Left ventricle myocardium superior (tissue), 1 donor: ENCODE results near the gene RTL10. TPM values are rescaled to one million over a fixed set of nuclear protein-coding genes. Genes with fewer than 3 reads are reported as not detected.

Experiments
- ATAC-seq: fragments of 200-7000 bp; cut with Tn5 transposase; one replicate; pipeline ENCODE4 v1.9.1; 2020; ENCODE audit warnings: mild to moderate bottlenecking, moderate library complexity
- DNase-seq: peaks from one replicate; pipeline ENCODE4 v3.0.0-alpha.2; 2020
- intact Hi-C: fragments of 100-400 bp; cut with micrococcal nuclease; formaldehyde crosslinking; loops from one replicate; pipeline ENCODE4 v1.11.0; 2022
- long read RNA-seq: library from polyadenylated mRNA; unstranded; transcript quantifications from one replicate; pipeline ENCODE4 v2.0.0, GENCODE V29; 2021
- total RNA-seq: library from RNA; stranded (reverse); fragmentation: NEBNext Ultra II Directional; extraction: Animal tissue kit (Norgen Biotek cat#: 25700); gene quantifications from one replicate; pipeline ENCODE4 v1.2.1, GENCODE V29; 2021
- donor health status: DM: no; HTN: yes; CAD: no; lungs with severe emphysema.

The RTL10 gene, protein sequence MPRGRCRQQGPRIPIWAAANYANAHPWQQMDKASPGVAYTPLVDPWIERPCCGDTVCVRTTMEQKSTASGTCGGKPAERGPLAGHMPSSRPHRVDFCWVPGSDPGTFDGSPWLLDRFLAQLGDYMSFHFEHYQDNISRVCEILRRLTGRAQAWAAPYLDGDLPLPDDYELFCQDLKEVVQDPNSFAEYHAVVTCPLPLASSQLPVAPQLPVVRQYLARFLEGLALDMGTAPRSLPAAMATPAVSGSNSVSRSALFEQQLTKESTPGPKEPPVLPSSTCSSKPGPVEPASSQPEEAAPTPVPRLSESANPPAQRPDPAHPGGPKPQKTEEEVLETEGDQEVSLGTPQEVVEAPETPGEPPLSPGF
- 8.0 TPM for total RNA-seq
- long read RNA-seq, full-length matches to known transcripts: 4 of 10 reads
- long read RNA-seq, partial matches to known transcripts: 0 of 10 reads
- long read RNA-seq, other reads (novel, unspliced or antisense): 6 of 10 reads

DNA sequence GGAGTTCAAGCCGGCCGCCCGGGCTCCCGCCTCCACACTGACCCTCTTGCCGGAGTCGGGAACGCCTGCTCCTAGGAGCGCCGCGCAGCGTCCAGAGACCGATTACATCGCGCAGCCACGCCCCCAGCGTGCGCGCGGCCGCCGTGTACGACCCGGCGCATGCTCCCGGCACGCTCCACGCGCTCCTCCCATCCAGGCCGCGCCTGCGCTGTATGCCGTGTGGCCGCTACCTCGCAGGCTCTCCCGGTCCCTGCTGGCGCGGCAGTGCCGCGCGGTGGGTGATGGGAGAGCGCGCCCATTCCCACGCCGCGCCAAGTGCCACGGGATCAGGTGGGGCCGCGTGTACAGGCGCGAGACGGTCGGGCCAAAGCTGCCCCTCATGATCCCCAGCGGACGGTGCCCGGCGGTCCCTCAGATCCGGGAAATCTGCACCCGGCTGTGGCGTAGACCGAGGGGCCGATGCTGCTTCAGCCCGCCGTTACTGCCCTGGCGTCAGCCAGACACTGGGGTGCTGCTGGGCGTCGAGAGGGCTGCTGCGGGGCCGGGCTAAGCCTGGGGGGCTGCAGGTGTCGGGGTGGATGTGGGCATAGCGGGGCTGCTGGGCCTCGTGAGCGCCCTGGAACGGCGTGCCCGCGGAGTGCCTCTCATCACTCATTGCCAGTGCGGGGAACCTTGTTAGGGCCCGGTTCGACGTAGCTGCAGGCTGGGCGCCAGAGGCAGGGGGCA lies at the start of gene RTL10, which contains the start of gene GNB1L:
RTL10 (minus strand) TSS at position 97 of the 726 bp plus-strand sequence. CDS start 2,613 bp downstream, outside the sequence.
GNB1L (minus strand) TSS at position 97 of the 726 bp plus-strand sequence. CDS start 33,519 bp downstream, outside the sequence.
- DNase-seq (peak; percentile 100), ATAC-seq (peak; percentile 99)
- intact Hi-C loops: no loop called here

DNA sequence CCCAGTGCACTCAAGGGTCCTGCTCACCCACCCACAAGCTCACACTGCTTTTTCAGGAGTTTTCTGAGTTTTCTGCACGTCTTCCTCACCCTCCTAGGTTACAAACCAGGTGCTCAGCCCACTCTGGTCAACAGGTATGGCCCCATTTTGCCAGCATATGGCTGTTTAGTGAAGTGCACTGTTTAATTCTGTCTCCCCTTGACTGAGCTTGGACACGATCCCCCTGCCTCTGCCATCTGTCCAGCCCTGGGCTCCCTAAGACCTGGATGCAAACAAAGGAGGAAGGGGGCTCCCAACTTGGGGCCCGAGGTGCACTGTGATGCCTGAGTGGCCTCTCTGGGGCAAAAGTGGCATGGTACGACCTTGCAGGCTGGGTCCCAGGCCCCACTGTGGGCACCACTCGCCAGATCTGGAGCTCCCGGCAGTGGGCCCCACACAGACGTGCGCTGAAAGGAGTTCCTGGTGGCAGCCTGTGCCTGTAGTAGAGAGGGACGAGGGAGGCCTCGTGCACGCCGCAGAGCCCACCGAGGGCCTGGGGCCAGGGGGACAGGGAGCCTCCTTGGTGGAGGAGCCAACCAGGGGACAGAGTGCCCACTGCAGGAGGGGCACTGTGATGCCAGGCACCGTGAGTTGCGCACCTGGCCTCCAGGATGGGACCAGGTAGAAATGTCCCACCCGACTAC lies 49.6 kb upstream of the RTL10 start:
- intact Hi-C loops: no loop called here
- no peak for DNase-seq
- ATAC-seq: no peak

DNA sequence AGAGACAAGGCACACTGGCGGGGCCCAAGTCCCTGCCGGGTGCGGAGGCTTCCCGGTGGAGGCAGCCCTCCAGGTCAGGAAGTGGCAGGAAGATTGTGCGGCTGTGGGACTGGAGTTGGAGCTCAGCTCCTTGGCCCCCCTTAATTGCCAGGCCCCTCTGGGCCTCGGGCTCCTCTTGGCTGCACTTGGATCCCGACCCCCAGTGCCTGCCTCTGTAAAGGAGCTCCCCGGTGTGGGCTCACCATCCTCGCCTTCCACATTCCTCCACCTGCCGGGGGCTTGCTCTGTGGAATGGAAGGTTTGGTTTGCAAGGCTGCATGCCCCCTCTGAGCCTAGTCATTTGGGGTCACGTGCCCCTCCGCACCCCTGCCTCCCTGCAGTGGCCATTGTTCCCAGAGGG lies 48.8 kb upstream of the RTL10 start:
- intact Hi-C loops: no loop called here
- ATAC-seq: no peak
- DNase-seq: no peak

DNA sequence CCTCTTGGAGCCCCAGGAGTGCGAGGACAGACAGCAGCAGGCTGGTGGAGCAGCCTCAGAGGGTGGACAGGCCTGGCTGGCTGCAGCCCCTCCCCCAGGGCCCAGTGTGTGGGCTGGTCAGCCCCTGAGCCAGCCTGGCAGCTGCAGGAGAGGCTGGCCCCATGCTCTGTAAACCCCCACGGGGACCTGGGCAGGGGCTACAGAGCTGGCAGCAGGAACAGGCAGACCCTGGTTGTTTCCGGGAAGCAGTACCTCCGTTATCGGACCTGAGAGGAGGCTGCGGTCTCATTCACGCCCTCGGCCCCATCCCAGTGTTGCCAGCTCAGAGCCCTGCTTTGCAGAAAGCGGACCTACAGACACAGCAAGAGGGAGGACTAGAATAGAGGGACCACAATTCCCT lies 48.4 kb upstream of the RTL10 start:
- intact Hi-C loops: no loop called here
- ATAC-seq: no peak
- no peak for DNase-seq

DNA sequence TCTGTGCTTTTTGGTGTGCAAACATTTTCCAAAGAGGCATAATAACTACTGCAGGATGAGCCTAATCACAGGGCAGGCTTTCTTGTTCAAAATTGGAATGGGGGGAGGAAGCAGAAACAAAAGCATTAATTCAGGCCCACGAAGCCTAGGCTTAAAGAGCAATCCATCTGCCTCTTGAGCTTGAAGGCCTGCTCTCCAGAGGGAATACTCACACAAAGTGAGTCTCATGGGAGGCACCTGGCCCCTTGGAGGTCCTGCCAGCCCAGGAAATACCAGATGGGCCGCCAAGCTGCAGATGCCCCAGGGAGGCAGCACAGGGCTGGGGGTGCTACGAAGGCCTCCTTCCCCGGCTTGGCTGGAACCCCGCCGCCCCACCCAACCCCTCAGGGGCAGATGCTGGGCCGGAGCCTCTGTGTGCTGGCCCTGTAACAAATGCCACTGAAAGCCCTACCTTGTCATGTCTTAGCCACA lies 47.6 kb upstream of the RTL10 start:
- intact Hi-C loops: no loop called here
- ATAC-seq: no peak
- DNase-seq: no peak

DNA sequence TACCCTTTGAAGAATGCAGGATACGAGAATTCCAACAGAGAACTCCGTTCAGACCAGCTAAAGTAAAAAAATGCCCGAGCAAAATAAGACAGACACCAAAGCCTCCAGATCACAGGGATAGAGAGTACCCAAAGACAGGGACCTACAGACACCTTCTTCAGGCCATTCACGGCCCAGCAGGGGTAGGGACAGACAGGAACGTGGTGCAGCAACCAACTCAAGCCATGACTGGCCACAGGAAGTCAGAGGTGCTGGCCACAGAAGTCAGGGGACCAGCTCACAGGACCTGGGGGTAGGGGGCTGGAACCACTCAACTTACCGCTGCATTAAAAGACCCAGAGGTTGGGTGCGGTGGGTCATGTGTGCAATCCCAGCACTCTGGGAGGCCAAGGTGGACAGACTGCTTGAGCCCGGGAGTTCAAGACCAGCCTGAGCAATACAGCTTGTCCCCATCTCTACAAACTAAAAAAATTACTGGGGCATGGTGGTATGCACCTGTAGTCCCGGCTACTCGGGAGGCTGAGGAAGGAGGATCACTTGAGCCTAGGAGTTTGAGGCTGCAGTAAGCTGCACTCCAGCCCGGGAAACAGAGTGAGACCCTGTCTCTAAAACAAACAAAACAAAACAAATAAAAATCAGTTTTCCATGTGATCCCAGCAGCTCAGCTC lies 47.0 kb upstream of the RTL10 start:
- ATAC-seq (no peak), DNase-seq (no peak)
- intact Hi-C loops: no loop called here

DNA sequence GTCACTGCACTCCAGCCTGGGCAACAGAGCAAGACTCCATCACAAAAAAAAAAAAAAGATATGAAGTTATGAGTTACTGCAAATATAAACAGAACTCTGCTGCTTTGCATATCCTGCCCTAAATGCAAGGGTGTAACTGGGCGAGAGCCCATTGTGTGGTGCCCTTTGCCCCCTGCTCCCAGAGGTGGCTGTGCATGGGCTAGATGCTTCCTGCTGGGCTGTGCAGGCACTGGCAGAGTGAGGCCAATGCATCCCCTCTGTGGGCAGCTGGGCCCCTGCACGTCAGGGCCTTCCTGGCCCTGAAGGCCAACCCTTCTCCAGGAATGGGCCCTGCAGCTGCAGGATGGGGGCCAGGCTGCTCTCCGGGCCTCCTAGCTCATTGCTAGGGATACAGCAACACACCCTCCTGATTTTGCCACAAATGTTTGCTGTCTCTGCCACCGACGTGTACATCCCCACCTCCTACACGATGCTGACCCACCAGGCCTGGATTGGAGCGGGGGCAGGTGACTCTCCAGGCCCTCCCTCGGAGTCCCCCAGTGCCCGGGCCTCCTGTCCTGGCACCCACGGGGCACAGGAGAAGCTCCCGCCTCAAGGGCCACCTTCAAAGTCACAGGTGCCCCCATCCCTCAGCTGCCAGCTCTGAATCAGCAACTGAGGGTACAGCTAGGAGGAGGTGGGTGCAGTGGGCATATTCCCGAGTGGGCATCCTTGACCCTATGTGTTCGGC lies 46.2 kb upstream of the RTL10 start:
- DNase-seq (no peak), ATAC-seq (no peak)
- intact Hi-C loops: no loop called here

DNA sequence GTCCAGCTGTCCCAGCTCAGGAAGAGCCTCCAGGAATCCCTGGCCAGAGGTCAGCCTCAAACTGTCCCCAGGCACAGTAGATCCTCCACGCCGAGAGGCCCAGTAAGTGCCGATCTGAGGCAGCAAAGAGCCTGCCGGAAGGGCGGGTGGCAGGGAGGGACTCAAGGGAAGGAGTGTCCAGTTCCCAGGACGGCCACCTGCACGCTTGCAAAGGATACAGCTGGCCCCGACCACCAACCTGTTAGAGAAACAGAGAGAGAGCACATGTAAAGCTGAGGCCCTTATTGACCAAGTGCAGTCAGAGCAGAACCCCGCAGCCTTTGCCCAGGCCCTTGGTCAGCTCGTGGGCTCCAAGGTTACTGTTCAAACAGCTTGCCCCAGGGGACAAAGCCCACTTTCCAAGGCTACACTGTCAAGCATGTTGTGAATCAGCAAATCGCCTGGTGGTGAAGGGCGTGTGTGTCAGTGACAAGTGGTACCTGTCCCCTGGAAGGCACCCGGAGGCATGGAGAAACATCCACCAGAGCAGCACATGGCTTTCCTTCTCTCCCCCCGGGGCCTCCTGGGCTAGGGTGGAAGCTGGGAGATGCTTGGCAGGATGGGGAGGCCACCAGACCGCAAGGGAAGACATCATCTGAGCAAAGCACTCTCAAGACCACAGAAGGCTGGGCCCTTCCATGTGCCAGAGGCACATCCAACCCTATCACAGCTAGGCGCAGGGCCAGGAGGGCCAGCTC lies 44.3 kb upstream of the RTL10 start:
- DNase-seq (no peak), ATAC-seq (no peak)
- intact Hi-C loops: no loop called here

DNA sequence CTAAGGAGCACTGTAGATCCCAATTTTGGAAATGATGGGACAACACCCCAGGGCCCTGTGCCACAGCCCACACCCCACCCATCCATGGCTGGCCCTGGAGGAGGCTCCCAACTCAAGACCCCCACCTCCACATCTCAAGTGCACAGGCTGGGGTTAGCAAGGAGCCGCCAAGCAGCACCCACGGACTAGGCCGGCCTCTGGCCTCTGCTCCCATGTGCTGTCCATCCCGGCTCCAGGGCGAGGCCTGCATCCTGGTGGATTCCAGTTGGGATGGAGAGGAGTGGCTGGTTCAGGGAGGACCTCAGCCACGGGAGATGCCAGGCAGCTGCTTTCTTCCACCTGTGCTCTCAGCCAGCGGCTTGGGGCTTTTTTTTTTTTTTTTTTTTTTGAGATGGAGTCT lies 43.5 kb upstream of the RTL10 start:
- intact Hi-C loops: no loop called here
- no peak for ATAC-seq

DNA sequence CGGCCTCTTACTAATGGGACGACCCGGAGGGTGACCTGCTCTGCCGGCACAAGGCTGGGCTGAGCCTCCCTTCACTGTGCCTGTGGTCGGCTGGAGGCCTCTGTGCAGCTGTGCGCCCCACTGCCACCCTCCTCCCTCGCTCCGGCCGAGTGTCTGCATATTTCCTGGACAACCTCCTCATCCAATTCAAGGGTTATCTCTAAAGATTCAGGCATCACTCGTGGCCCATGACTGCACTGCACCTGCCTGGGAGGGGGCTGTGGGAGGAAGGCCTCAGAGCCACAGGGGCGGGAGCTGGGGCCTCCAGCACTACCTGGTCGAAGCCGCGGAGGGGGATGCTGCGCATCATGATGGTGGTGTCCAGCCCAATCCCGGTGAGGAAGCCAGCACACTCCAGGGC lies 43.1 kb upstream of the RTL10 start:
- DNase-seq (peak; percentile 22), ATAC-seq (no peak)
- intact Hi-C loops: no loop called here

More for the DNA sequence above, 43.5 kb upstream of the RTL10 start:
- no peak for DNase-seq

DNA sequence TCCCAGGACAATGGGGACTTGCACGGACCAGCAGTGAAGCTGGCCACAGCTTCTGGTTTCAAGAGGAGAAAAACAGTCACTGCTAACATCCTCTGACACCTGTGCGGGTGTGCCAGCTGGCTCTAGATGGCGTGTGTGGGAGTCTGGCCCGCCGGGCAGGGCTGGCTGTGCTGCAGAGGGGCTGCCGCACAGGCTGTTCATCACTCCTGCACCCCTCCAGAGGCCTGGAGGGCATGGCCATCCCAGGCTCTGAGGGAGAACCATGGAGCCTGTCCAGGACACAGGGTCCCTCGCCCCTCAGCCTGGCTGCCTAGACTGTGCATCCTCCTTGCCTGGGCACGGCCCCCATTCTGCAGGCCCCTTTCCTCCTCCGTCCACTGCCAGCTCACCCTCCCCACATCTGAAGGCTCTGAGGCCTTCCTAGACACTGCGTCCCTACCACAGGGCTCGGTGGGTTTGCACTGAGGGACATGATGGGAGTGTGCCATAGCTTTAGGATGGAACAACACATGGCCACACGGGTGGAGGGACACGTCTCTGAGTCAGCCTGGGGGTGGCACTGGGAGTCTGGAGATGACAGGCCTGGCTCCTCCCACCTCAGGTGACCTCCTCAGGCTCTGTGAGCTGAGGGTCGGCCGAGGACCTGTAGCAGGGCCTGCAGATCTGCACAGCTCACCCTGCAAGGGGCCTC lies 42.1 kb upstream of the RTL10 start:
- intact Hi-C loops: no loop called here
- ATAC-seq (no peak), DNase-seq (peak; percentile 19)

DNA sequence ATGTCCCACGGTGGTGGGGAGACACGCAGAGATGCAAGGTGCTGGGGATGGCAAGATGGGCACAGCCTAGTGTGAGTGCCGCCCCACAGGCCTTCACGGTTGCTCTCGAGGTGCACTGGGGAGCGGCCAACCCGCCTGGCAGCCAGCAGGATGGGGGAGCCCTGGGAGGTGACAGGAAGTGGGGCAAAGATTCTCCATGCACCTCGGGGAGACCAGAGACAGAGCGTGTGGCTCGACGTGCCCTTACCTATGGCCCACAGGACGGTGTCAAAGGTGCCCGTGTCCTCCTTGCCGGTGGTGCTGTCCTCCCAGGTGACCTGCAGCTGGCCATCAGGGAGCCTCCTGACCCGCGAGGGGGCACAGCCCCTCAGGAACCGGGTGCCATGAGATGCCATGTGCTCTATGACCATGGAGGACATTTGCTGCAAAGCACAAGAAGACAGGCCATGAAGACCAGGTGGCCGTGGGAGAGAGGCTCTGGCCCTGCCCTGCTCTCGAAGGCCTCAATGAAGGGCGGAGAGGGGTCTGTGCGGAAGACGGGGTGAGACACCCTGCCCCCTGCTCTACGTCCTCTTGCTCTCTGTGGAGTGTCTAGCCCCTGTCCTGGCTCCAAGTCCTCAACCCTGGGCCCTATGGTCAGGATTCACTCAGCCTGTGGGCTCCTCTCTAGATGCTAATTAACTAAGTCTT lies 40.6 kb upstream of the RTL10 start:
- intact Hi-C loops: no loop called here
- DNase-seq: no peak
- no peak for ATAC-seq

DNA sequence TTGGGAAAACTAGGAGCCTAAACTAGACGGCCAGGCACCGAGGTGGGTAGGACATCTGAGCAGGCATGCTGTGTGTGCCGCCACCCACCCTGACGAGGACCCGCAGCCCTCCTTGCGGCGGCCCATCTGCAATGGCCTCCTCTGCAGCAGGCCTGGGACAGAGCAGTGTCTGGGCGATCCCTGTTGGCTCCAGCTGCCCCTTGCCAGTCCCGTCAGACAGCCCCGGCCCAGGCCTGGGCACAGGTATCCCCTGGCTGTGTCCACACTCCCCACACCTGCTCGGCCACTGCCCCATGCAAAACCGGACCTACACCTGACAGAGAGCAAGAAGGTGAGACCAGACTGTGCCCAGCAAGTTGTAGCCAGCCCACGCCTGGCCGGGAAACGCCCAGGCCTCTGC lies 38.7 kb upstream of the RTL10 start:
- ATAC-seq: no peak
- intact Hi-C loops: no loop called here
- peak; percentile 19 for DNase-seq

DNA sequence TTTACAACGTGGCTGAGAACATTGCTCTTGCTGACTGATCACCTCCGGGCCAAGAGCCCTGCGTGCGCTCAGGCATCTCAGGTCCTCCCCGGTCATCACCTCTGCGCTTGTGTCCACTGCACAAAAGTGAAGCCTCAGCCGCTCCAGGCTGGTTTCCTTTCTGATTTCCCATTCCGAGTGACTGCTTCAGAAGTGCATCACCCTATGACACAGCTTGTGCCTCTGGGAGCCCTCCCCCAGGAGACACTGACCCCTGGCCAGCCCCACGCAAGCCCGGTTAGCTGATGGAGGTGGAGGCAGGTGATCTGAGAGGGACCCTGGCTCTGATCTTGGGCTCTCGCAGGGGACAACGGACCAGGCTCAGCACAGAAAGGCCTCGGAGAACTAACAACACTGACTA lies 38.3 kb upstream of the RTL10 start:
- ATAC-seq: no peak
- no peak for DNase-seq
- intact Hi-C loops: no loop called here

DNA sequence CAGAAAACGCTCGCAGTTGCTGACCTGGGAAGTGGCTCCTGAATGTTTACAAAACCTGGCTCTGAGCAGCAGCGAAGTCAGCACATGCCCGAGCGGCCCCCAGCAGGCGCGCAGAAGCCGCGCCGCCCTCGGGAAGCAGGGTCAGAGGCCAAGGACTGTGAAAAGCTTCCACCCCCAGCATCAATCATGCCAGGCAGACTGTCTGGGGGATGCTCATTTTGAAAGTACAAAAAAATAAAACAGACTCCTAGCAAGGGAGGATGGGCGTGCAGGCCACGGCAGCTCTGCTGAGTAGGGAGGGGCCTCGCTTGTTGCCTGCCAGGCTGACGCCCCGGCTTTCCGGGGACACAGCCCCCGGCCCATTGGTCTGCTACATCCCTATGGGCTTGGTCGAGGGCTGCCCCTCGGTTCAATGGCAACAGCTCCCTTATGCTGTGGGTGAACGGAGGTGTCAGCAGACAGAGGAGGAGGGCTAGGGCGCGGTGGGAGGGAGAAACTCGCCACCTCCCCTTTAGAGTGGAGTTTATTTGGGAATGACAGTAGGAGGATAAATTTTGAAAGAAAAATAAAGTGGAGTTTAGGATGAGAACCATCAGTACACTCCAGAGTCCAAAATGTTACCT lies 37.7 kb upstream of the RTL10 start:
- ATAC-seq (no peak), DNase-seq (peak; percentile 27)
- intact Hi-C loops: no loop called here
